Tibial nerve (tissue), 3 donors: ENCODE measurements around the gene CACNA2D2.
A peak's percentile ranks its signal among the peaks of the same experiment; 100 is the strongest.

Experiments
- POLR2A ChIP-seq, 2 donors: fragments of 450-650 bp; IDR thresholded peaks; one replicate each; pipeline ENCODE4 v1.6.1; 2017; ENCODE audit warnings: antibody characterized with exemption in 2 of 2, mild to moderate bottlenecking in 2 of 2, moderate library complexity in 2 of 2
- TF ChIP-seq, protein P1 (sequence below), 5 experiments: fragments of 200-600 bp in 3 of 5; fragments of 450-650 bp in 2 of 5; sonication (generic) in 3 of 5; IDR thresholded peaks; one replicate each; pipeline ENCODE4 v1.5.1; 2016 to 2019; ENCODE audit warnings: antibody characterized with exemption in 5 of 5, mild to moderate bottlenecking in 3 of 5, moderate library complexity in 2 of 5

GRCh38 chr3:50338965-50339364 is 164.5 kb downstream of the CACNA2D2 start:
- TF ChIP-seq POLR2A (IDR thresholded peaks at IDR 0.05), result no peak
- TF ChIP-seq, protein P1, sequence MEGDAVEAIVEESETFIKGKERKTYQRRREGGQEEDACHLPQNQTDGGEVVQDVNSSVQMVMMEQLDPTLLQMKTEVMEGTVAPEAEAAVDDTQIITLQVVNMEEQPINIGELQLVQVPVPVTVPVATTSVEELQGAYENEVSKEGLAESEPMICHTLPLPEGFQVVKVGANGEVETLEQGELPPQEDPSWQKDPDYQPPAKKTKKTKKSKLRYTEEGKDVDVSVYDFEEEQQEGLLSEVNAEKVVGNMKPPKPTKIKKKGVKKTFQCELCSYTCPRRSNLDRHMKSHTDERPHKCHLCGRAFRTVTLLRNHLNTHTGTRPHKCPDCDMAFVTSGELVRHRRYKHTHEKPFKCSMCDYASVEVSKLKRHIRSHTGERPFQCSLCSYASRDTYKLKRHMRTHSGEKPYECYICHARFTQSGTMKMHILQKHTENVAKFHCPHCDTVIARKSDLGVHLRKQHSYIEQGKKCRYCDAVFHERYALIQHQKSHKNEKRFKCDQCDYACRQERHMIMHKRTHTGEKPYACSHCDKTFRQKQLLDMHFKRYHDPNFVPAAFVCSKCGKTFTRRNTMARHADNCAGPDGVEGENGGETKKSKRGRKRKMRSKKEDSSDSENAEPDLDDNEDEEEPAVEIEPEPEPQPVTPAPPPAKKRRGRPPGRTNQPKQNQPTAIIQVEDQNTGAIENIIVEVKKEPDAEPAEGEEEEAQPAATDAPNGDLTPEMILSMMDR (IDR thresholded peaks at IDR 0.05), result peak in 1 of 5 experiments; percentile 20
